Mucosa of descending colon (tissue), 3 donors: ENCODE results near the gene ATG3. TPM values are rescaled to one million over a fixed set of nuclear protein-coding genes. Genes with fewer than 3 reads are reported as not detected.

Source experiments
- ATAC-seq: fragments of 200-7000 bp; cut with Tn5 transposase; one replicate; pipeline ENCODE4 v1.9.1; 2020; ENCODE audit warnings: mild to moderate bottlenecking, moderate library complexity
- DNase-seq, 3 donors: peaks; one replicate each; pipeline ENCODE4 v3.0.0-alpha.2; 2020
- H3K36me3 ChIP-seq: fragments of 200-600 bp; one replicate; pipeline ENCODE4 v1.8.0; 2021; ENCODE audit warnings: low read depth, mild to moderate bottlenecking
- H3K4me1 ChIP-seq: fragments of 200-600 bp; one replicate; pipeline ENCODE4 v1.8.0; 2021; ENCODE audit warnings: low read depth, mild to moderate bottlenecking
- H3K4me3 ChIP-seq: fragments of 200-600 bp; one replicate; pipeline ENCODE4 v1.8.0; 2021; ENCODE audit warnings: mild to moderate bottlenecking
- H3K9me3 ChIP-seq: fragments of 200-600 bp; one replicate; pipeline ENCODE4 v1.8.0; 2021; ENCODE audit warnings: mild to moderate bottlenecking
- intact Hi-C, 2 donors: fragments of 100-400 bp; cut with DNase I in 1 of 2; cut with micrococcal nuclease in 1 of 2; formaldehyde crosslinking; loops; one replicate each; pipeline versions ENCODE4 v1.11.0 to v1.11.1; 2022; cut with DNase I, micrococcal nuclease
- total RNA-seq, 3 donors: library from RNA; stranded (reverse); fragmentation: NEBNext Ultra II Directional in 2 of 3; extraction: Animal tissue kit (Norgen Biotek cat#: 25700) in 2 of 3; gene quantifications; one replicate each; pipeline versions ENCODE4 v1.2.1 to v1.2.4, GENCODE V29; 2021 to 2023
- TF ChIP-seq, protein P1 (sequence below): fragments of 200-600 bp; IDR thresholded peaks from one replicate; pipeline ENCODE4 v1.8.0; 2022; ENCODE audit warnings: antibody characterized with exemption, mild to moderate bottlenecking
- donor health status: DM: no; HTN: no; CAD: no; lungs with moderate emphysema.
- donor health status: DM: no; HTN: no; CAD: no.
- donor health status: DM: no; HTN: yes; CAD: no.

The ATG3 gene
- total RNA-seq, 3 donors from 2014 or later: 44.1 to 60.0 (median 51.0) TPM

DNA sequence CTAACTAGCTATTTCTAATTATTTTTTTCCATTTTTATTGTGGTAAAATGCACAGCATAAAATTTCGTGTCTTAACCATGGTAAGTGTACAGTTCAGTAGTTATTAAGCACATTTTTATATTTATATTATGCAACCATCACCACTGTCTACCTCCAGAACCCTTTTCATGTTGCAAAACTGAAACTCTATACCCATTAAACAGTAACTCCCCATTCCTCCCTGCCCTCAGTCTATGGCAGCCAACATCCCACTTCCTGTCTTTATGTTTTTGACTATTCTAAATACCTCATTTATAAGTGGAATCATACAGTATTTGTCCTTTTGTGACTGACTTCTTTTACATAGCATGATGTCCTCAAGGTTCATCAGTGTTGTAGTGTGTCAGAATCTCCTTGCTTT is 25.6 kb upstream of the ATG3 start:
- ATAC-seq: no peak
- TF ChIP-seq, protein P1, sequence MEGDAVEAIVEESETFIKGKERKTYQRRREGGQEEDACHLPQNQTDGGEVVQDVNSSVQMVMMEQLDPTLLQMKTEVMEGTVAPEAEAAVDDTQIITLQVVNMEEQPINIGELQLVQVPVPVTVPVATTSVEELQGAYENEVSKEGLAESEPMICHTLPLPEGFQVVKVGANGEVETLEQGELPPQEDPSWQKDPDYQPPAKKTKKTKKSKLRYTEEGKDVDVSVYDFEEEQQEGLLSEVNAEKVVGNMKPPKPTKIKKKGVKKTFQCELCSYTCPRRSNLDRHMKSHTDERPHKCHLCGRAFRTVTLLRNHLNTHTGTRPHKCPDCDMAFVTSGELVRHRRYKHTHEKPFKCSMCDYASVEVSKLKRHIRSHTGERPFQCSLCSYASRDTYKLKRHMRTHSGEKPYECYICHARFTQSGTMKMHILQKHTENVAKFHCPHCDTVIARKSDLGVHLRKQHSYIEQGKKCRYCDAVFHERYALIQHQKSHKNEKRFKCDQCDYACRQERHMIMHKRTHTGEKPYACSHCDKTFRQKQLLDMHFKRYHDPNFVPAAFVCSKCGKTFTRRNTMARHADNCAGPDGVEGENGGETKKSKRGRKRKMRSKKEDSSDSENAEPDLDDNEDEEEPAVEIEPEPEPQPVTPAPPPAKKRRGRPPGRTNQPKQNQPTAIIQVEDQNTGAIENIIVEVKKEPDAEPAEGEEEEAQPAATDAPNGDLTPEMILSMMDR: no peak
- Histone ChIP-seq H3K36me3 (no peaks in the 10 kb centered on the region), H3K9me3 (no peaks in the 10 kb centered on the region), H3K4me1 (no peaks in the 10 kb centered on the region), H3K4me3 (no peak overlapping the region)
- DNase-seq: no peak
- intact Hi-C loops: no loop called here

DNA sequence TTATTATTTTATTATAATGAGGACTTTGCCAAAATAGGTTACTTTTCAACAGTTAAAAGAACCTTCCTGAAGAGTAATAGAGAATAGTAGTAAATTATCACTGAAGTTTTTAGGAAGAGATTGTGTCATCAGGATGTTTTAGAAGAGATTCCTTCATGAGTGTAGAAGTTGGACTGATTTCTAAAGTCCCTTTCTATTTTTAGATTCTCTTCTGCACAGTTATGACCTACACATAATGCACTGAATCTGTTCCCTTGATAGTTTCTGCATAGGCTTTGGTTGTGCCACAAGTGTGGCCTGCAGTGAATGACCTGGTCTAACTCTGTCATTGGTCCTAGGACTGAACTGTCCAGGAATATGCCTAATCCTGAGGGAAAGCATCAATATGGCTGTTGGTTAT is 24.0 kb upstream of the ATG3 start:
- H3K9me3 ChIP-seq: no peaks in the 10 kb centered on the region
- no peaks in the 10 kb centered on the region for H3K36me3 ChIP-seq
- ATAC-seq (no peak), DNase-seq (no peak)
- H3K4me3 ChIP-seq: no peak overlapping the region
- TF ChIP-seq, protein P1: no peak
- intact Hi-C loops: no loop called here
- no peaks in the 10 kb centered on the region for H3K4me1 ChIP-seq

DNA sequence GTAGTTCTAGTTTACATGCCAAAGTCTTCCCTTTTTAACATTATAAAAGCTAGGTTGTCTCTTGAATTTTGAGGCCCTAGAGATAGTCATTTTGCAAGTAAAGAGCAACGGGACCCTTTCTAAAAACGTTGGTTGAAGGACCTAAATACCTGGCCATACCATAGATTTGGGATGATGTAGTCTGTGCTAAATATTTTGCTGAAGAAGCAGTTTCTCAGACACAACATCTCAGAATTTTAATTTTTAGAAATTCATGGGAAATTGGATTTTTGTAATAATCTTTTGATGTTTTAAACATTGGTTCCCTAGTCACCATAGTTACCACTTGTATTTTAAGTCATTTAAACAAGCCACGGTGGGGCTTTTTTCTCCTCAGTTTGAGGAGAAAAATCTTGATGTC is 21.3 kb upstream of the ATG3 start:
- intact Hi-C loops: no loop called here
- H3K4me3 ChIP-seq: no peak overlapping the region
- TF ChIP-seq, protein P1: no peak
- no peak for ATAC-seq
- DNase-seq: no peak
- H3K4me1 ChIP-seq: no peaks in the 10 kb centered on the region
- no peaks in the 10 kb centered on the region for H3K36me3 ChIP-seq
- H3K9me3 ChIP-seq: no peaks in the 10 kb centered on the region

DNA sequence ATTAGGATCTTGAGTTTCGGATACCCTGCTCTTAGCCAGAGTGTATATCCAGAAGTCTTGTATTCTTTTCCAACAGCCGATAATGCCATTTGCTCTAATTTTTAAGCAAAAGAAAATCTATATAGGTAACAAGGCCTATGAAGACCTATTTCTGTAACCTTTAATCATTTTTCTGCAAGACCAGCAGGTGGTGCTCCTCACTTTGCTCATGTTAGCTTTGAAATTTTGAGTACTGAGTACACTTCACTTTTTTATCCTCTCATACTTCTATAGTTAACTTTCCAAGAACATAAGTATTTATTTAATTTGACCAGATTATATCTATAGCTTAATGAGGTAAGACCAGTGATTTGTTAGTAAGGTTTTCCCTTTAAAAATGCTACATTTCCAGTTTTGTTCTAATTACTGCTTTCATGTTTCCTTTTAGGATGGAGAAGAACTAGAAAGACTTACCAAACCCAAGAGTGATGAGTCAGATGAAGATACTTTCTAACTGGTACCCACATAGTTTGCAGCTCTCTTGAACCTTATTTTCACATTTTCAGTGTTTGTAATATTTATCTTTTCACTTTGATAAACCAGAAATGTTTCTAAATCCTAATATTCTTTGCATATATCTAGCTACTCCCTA is 20.6 kb upstream of the ATG3 start:
- Histone ChIP-seq H3K4me3 (no peak overlapping the region), H3K9me3 (no peaks in the 10 kb centered on the region), H3K4me1 (no peaks in the 10 kb centered on the region), H3K36me3 (no peaks in the 10 kb centered on the region)
- ATAC-seq (no peak), DNase-seq (no peak)
- TF ChIP-seq, protein P1: no peak
- intact Hi-C loops: no loop called here

DNA sequence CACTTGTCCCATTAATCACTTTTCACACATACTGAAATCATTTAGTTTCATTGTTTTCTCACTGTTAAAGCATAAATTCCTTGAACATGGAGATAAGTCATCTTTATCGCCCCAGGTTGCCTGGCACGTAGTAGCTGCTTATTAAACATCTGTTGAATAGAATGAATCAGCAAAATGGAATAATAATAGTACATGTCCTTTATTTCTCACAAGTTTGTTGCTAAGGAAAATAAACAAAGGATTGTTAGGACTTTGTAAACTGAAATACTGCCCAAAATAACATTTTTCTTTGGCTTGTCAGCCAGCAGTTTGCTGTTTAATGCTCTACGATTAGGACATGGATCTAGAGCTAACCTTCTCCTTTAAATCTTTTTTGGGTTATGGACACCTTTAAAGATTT is 17.9 kb upstream of the ATG3 start:
- no peak for DNase-seq
- TF ChIP-seq, protein P1: no peak
- intact Hi-C loops: no loop called here

DNA sequence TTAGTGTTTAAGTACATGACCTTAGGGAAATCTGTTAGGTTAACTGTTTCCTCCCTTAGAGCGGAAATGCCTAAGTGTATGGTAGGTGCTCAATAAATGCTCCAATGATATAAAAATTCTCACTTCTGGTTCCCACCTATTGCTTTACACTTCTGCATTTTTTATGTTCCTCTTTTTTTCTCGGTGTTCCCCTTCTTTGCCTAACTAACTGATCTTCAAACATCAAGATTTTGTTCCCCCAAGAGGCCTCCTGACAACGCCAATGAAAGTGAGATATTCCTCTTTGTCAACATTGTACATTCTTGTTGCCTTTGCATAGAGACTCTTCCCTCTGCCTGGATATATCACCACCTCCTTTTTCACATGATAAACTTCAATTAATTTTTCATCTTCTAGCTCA is 17.5 kb upstream of the ATG3 start:
- no peaks in the 10 kb centered on the region for H3K4me1 ChIP-seq
- no peaks in the 10 kb centered on the region for H3K9me3 ChIP-seq
- no peak overlapping the region for H3K4me3 ChIP-seq
- no peak for DNase-seq
- intact Hi-C loops: no loop called here
- no peaks in the 10 kb centered on the region for H3K36me3 ChIP-seq
- TF ChIP-seq, protein P1: no peak
- ATAC-seq: no peak

More for the DNA sequence above, 17.9 kb upstream of the ATG3 start:
- Histone ChIP-seq H3K9me3 (no peaks in the 10 kb centered on the region), H3K4me3 (no peak overlapping the region), H3K4me1 (no peaks in the 10 kb centered on the region), H3K36me3 (no peaks in the 10 kb centered on the region)
- ATAC-seq: no peak
